GM12872 (cell line): ENCODE measurements around the gene VSIG8.

Experiments
- CTCF ChIP-seq: IDR thresholded peaks from 3 replicates; pipeline ENCODE4 v1.5.1; 2011; ENCODE audit warnings: low read depth, mild to moderate bottlenecking, low read length, moderate library complexity; ENCODE audit not compliant: insufficient read depth

The VSIG8 gene

GRCh38 chr1:159898527-159898926 is 36.1 kb upstream of the VSIG8 start:
- TF ChIP-seq CTCF, result no peak

- no peak for TF ChIP-seq CTCF
These were observed 35.5 kb upstream of the VSIG8 start for GRCh38 chr1:159897962-159898361.

DNA sequence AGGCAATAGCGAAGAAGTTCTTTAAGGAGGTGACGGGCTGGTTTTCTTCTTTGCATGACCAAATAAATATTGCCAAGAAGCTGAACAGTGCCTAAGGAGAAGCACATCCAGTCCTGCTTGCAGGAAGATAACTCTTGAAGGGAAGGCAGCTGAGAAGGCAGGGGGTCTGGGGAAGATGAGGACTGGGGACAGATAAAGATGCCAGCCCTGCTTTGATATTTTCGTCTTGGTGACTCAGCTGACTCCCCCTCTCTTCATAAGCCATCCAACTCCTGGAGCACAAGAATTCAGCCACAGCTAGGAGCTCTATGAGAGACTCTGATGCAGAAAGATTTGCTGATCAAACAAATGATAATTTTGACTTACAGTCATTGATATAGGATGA is 34.1 kb upstream of the VSIG8 start:
- TF ChIP-seq CTCF, result no peak

- TF ChIP-seq CTCF, result no peak
These were observed 33.5 kb upstream of the VSIG8 start for GRCh38 chr1:159895836-159896545.

DNA sequence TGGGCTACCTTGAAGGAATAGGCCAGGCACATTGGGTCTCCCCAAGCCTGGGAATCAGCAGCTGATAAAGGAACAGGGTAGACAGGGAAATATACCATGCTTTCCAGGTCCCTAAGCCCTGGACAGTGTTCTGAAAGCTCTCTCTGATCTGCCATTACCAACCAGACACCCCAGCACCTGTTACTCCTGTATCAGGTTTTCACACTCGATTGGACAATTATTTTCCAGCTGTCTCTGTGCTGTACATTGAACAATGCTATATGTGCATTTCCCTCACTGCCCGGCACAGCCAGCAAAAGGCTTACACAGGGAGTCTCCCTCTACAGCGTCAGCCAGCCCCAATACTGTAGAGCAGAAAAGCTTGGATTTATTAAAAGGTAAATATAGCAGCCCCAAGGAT is 32.8 kb upstream of the VSIG8 start:
- no peak for TF ChIP-seq CTCF

- no peak; the same call in 2 of the 3 replicates for TF ChIP-seq CTCF
These were observed 30.5 kb upstream of the VSIG8 start for GRCh38 chr1:159892944-159893343.

DNA sequence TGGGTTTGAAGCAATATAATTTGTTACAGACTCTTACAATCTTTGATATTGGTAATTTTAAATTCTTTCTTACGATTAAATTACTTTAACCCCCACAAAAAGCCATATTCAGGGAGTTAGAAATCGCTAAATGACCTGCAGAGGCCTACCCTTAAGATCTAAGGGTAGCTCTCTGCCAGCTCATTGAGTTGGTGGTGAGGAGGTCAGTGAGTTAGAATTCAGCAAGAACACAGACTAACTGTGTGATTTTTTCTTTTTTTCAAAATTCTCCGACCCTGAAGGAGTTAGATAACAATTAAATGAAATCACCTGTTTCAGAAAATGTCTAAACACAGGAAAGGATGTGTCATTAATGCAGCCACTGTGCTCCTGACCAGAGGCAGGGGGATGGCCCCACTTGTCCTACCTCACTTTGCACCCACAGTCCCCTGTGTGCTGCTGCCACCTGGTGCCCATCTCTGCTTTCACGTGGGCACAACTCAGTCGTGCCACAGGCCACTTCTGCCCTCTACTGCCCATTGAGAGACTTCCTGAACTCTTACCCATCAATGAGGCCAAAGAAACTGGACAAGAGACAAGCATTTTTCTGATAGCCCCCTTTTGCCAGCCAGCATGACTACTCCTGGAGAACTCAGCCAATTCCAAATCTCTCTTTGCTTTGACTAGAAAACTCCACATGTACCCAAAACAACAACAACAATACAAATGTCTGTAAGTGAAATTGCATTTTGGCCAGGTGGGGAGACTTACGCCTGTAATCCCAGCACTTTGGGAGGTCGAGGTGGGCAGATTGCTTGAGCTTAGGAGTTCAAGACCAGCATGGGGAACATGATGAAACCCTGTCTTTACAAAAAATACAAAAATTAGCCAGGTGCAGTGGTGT is 29.1 kb upstream of the VSIG8 start:
- peak; percentile 99 for TF ChIP-seq CTCF
